ENCODE results near the gene ALK.

The ALK gene

DNA sequence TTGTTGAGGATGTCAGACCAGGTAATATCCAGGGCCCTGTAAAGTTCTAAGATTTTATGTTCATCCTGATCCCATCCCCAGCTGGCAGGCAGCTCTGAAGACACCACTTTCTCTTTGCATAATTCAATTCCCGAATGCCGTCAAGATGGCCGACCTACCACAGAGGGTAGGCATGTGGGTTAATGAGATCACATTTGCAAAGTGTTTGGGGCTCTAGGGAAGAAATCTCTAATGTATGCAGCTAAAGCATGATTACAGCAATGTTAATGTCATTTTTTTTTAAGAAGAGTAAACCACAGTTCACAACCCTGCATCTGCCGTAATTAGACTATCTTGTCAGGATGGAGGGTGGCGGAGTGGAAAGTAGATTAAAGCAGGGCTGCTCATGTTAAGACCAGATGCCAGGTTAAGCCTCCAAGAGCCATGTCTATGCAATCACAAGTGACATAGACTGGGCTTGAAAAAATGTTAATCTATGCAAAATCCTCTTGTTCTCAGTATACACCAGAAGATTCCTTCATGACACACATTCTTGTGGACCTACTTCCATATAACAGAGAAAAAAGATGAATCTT, 131.4 kb downstream of the ALK start:
- no peak for DNase-seq (ENCODE audit: low spot score)

DNA sequence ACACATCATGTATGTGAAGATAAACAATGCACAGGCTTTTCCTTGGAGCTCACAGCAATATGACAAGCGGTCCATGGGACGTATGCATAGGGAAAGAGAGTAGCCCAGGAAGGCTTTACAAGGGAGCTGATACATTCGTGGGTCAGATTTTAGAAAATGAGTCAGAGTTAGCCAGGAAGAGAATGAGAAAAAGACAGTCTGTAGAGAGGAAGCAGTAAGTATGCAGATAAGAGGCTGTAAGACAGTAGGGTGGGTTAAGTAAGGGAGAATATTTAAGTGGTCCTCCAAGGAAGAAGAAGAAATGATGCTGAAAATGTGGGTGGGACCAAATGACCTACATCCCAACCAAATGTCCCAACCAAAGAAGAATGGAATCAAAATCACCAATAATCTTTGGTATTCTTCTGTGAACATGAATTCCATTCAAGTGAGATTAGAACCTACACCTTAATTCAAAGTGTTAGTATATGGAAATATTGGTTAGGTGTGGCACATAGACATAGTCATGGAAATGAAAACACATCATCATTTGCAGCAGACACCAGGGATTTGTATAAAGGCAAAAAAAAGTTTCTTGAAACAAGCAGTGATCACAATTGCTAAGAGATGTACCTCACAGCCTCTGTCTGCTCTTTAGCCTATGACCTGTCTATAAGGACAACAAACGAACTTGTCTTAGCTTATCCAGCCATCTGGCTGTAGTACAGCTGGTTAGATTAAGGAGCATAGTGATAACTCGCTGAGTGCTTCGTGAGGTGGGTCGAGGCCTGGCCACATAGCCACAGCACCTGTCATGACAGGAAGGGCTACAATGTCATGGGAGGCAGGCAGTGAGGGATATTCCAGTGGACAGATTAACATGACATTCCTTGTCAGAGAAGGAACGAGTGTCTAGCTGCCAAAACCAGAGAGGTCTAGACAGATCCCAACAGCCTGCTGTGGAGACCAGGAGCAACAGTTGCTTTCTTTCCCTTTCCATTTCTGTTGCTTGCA, 133.6 kb downstream of the ALK start:
- no peak for DNase-seq (ENCODE audit: low spot score)

DNA sequence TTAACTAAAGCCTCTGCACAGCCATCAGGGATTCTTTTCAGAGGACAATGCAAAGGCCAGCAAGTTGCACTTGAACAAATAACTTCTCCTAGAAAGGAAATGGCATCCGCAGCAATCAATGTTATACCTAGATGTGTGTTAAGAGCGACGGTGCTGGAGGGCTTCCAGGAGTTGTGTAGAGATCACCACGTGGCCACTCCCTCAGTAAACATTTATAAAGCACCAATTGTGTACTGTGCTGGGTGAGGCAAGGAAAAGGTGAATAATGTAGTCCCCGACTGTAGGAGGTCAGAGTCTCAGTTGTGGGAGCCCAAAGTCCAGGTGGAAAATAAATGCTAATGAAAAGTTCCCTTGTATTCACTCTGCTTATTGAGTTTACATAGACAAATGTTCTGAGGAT, 135.0 kb downstream of the ALK start:
- DNase-seq (ENCODE audit: low spot score): no peak

DNA sequence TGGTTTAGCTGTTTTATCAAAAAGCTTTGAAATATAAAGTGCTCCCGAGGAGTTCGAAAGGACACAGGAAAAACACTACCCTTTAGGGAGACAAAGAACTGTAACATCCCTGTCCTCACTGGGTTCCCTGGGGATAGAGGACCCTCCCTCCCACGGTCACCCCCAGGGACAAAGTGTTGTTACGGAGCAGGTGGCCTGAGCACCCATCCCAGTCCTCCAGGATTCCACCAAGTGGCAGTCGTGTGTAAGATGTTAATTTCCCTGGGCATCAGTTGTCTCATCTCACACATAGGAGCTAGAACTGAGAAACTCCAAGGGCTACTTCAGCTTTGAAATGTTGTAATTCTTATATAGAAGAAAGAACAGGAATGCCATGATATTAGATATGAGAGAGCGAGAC, 137.7 kb downstream of the ALK start:
- DNase-seq (ENCODE audit: low spot score): no peak

DNA sequence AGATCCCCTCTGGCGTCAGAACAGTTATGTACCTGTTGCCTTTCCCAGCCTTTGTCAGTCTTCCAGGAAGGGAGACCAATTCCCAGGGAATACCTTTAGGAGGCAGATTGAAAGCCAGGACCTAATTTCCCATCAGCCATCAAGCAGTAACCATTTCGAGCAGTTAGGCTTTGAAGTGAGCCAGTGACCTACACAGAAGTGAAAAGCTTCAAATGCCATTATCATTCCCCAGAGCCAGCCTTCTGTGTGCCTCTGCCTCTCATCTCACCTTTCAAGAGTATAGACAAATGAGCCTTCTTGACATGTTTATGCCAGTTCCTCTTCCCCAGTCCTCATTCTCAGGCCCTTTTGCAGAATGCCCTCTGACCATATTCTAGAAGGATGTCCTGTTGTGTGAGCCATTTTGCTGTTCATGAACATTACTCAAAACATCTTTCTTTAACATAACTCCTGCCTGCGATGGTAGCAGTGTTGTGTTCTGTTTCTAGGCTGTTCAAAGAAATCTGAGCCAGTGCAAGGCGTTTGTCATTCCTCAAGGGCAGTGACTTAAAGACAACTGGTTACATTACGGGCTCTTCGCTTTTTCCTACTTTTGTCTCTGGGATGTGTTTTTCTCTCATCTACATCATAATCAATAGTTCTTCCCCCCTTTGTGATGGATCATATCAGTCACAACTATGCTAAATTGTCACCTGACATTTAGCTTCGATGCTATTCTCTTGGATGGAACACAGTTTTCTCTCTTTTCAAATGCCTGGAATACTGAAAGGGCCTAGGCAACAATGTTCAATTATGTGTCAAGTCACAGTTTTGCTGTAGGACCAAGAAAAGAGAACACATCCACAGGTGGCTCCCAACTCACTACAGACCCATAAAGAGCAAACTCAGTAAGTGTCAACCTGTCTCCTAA, 138.6 kb downstream of the ALK start:
- no peak for DNase-seq (ENCODE audit: low spot score)

DNA sequence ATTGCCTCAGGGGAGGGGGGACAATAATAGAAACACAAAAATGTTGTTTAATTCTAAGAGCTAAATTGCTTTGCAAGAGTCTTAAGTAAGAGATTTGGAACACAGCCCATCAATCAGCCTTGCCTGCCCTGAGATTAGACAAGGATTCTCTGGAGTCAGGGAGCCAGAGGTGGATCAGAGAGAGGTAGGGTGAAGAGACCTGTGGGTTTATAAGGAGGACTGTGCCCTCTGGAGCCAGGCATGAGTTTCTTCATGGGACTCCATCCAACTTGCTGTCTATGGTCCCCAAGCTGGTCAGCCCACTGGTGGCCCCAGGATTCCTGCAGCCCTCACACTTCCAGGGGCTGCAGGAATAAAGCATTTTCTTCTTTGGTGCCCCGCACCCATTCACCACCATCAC, 139.3 kb downstream of the ALK start:
- DNase-seq (ENCODE audit: low spot score): no peak

DNA sequence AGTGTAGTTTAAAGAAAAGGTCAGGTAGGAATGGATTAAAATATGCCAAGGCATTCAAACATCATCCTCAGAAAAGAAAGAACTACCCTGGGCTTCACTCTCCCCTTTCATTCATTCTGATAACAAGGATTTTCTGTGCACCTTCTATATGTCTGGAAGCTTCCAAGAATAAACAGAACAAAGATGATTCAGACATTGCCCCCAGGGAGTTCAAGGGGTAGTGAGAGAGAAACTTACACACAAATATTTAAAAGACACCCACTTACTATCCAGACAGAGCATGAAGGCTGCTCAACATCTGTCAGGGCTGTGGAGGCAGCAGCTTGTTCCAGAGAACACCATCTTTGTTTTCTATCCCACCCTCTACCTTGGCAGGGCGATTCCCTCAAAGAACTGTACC, 140.5 kb downstream of the ALK start:
- no peak for DNase-seq (ENCODE audit: low spot score)

DNA sequence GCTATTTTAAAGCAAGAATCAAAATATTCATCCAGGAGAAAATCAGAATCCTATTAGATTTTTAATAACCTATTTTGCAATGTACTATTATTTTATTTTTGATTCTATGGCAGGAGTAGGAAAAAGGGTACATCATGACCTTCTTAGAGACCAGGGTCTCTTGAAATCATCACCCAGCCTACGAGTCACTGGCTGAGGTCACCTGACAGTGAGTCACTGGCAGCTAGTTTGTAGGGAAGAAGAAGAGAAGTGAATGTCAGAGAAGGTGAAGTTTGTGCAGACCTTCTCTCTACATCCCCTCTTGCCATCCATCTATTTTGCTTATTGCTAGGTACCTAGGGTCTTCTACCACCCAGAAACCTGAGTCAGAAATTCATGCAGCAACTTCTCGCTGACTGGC, 144.2 kb downstream of the ALK start:
- DNase-seq (ENCODE audit: low spot score): no peak

DNA sequence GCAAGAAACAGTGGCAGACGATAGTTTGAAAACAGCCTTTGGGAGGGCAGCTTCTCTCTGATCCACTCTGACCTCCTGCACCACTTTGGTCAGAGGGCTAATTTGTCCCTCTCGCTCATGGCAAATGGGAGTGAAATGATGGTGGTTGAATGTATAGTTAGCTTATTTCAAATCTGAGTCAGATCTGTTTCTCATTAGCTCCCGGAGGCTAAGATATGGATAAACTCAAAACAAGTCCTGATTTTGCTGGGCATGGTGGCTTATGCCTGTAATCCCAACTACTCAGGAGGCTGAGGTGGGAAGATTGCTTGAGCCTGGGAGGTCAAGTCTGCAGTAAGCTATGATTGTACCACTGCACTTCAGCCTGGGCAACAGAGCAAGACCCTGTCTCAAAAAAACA, 145.0 kb downstream of the ALK start:
- DNase-seq (ENCODE audit: low spot score): no peak

DNA sequence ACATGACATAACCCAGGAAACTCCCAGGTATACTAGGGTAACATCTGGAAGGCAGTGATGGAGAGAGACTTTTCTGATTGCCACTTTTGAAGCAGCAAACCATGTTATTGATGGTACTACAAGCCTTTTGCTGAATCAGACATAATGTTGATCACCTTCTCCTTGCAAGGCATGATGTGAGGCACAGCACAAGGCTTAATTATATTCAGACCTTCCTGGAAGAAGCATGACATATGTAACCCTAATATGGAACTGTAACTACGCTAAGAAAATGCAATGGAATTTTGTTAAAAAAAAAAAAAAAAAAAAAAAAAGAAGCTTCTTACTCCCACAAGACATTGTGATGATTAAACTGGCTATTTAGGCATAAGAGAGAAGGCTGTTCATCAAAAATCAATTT, 145.4 kb downstream of the ALK start:
- DNase-seq (ENCODE audit: low spot score): no peak

DNA sequence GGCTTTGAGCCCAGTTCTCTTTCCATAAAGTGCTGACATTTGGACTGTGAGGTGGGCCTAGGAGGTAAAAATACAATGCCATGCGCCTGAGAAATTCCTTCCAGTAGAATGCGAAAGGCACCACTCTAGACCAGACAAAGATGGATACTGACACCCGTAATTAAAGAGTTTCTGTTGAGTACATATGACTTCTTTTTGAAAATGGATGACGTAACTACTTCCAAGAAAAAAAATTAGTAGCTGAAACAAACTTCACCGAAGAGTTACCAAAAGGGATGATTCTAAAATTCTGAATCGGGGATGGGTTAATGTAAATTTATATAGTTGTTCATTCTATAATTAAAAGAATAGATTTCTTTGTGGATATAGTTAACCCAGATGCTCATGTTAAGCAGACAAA, 146.8 kb downstream of the ALK start:
- no peak for DNase-seq (ENCODE audit: low spot score)

DNA sequence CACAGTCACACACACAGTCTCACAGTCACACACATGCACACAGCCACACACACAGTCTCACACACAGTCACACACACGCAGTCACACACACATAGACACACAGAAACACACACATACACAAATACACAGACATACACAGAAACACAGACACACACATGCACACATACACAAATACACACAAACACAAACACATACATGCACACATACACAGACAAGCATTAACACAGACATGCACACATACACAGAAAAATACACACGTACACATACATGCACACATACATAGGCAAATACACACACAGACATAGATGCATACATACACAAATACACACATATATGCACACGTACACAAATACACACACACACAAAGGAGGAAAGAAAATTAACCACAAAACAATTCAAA, 150.5 kb downstream of the ALK start:
- no peak for DNase-seq (ENCODE audit: low spot score)

DNA sequence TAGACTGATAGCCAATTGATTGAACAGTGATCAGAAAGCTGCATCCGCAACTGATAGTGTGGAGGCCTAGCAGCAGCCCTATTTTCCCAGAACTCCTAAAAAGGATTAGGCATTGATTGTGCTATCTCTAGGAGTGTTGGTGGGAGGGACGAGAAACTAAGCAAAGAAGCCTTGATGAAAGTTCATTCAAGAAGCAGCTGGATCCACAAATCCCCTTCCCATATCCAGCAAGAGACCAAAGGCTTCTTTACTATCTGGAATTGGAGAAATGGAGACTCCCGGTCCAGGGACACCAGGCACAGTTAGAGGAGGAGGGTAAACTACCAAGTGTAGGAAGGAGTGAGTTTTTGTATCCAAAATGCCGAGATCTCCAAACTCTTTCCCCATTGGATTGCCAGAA, 151.5 kb downstream of the ALK start:
- DNase-seq (ENCODE audit: low spot score): no peak

DNA sequence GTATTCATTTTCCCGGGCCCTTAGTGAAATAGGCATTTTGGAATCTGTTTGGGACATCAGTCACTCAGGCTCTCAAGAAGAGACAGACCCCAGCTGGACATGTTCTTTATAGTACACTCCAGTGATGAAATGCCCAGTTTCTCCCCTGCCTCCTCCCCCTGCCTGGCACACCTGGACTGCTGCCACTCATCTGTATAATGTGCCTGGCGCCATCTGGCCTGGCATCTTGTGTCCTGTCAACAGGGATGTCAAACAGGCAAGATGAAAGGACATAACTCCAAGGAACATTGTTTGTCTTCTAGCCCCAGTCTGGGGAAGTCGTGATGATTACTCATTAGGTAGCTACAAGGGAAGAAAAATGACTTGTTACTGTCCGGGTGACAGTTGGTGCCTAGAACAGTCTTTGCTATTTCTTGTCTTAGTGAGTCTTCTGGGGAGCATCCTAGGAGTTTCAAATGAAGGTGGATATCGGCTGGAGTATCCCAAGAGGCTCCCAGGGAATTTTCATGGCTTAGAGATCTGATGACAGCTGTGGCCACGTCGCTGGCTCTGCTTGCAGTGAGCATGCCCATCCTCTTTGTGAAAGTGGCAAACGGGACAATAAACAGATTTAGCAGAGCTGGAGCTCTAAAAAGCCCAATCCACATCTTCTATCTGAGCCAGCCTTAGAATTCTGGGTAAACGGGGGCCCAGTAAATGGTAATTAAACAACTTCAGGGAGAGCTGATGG, 153.6 kb downstream of the ALK start:
- DNase-seq (ENCODE audit: low spot score): no peak

DNA sequence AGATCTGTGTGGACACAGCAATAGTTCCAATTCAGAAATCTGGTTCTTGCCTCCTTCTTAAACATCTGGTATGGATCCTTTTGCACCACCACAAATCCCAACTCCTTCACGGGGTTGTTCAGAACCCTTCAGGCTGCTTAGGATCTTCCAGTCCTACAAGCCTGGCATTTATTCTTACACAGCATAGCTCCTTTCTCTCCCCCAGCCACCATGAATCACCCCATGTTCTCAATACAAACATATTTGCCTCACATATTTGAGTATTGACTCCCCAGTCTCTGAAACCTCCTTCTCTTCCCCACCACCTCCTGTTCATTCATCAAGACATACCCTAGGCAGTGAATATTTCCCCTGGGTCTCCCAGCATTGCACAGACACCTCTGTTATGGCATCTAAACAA, 155.2 kb downstream of the ALK start:
- no peak for DNase-seq (ENCODE audit: low spot score)

DNA sequence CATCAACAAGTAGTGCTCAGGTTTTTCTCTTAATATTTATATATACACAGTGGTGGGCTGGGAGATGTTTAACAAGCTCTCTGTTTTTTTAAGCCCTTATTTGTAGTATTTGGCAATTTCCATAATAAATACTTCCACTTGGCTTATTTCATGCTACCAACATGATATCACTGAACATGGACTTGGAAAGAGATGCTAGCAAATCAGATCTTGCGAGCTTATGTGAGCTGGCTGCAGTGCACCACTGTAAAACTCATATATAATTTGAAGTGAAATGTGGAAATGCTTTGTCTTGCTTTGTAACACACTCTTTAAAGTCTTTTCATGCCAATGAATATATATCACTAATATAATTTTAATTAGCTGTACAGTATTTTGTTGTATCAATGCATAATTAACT, 155.7 kb downstream of the ALK start:
- no peak for DNase-seq (ENCODE audit: low spot score)

DNA sequence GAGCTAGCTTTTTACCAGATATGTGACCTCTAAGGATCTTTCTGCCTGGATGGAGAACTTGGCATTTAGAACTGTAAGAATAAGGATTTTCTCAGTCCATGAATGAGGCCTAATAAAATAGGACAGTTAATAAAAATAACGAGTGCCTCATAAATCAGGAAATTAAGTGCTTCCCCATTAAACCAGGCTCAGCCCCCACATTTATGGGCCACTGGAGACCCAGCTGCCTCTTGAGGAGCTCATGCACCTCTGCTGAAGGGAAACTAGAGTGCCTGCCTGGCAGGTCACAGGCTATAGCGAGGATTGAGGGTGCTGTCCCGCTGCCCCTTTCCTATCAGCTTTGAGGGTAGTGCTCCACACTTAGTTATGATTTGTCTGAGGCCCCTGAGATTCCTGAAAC, 158.0 kb downstream of the ALK start:
- DNase-seq (ENCODE audit: low spot score): no peak

DNA sequence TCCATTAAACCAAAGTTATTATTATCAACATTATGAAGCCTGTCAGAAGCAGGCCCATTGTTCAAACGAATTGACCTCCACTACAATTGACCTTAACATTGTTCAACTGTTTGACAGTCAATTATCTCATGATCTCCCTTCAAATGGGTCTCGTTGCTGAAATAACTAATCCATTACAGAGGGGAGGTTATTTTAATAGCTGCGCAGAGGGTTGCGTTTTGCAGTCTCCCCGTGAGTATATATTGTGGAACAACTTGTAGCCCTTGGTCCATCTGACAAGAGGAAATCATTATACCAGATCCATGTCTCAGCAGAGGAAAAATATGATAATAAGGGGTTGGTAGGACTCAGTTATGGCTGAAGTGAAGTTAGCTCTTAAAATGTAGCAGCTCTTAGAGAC, 159.1 kb downstream of the ALK start:
- DNase-seq (ENCODE audit: low spot score): no peak

DNA sequence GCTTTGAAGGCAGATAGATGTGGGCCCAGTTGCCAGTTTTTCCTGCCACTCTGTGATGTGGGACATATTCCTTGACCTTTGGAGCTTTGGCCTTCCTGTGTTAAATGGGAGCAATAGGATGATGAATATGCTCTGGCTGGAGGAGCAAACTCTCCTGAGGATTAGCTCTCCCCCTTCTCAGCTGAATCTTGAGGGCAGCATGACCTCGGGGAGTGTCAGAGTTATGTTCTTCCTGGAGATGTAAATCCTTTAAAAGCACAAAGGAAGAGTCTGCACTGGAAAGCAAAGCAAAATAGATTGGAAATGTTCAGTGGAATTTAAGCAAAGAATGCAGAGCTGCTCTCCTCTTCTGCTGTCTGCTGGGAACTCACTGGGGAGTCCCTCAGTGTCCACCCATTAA, 160.1 kb downstream of the ALK start:
- no peak for DNase-seq (ENCODE audit: low spot score)

DNA sequence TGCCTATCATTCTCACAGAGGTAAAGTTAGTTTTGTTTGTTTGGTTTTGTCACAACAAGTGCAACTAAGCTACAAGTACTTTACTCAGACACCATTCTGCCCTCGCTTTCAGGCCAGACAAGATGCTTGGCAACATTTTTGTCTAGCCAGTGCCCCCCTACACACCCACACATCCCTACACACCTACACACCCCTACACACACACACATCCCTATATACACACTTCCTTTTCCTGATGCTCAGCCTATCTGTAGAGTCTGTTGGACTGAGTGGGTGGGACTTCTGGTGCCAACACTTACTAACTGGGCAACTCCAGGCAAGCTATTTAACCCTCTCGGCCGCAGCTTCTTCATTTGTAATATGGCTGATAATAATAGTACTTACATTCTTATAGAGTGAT, 161.4 kb downstream of the ALK start:
- no peak for DNase-seq (ENCODE audit: low spot score)

DNA sequence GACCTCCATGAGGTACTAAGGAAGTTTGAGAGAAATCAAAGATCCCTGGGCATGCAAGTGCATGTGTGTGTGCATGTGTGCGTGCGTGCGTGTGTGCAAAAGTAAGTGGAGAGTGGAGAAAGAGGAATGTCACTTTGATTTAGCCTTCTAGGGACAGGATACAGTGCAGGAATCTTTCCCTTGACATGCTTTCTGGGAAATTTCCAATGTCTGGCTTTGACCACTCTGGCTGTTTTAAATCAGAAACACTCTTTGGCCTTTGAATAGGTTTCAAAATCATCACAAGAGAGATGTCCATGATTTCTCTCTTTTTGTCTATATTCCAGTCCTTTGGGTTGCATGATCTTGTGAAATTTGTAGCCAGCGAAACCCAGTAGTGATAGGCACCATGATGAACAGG, 162.0 kb downstream of the ALK start:
- DNase-seq (ENCODE audit: low spot score): no peak

DNA sequence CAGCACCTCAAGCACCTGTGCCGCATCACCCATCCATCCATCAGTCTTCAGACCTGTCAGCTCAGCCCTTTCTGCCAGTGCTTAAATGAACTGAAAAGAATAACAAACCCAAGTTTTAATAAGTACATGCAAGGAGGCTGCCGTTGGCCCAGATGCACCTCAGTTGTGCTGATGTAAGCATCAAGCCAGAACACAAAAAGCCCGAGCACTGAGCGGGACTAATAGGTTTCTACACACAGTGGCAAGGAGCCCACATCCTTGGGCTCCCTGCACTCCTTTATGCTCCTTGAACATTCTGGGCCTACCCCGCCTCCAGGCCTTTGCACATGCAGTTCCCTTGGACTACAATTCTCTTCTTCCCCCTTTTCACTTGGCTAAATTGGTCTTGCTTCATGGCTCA, 165.6 kb downstream of the ALK start:
- DNase-seq (ENCODE audit: low spot score): peak; percentile 48

All from Ammon's horn (tissue), 1 donor.